Measurements from ENCODE around the gene MED26.

GRCh38 chr19:16576690-16577530, 51.1 kb downstream of the MED26 start:
- TF ChIP-seq EZH2 (IDR thresholded peaks at IDR 0.05; ENCODE audit: insufficient read depth, poor library complexity, severe bottlenecking) (no peak), EZH2phosphoT487 (IDR thresholded peaks at IDR 0.05; ENCODE audit: insufficient read depth, low read depth) (no peak)

All from GM23248 (cell line).